Tibial nerve (tissue), 4 donors: ENCODE measurements around the gene ANKMY2.

Experiments used
- EP300 ChIP-seq, 2 donors: sonication (generic); formaldehyde crosslinking; IDR thresholded peaks; one replicate each; pipeline ENCODE4 v1.6.1; 2017; ENCODE audit warnings: antibody characterized with exemption in 2 of 2, mild to moderate bottlenecking in 1 of 2
- POLR2A ChIP-seq, 2 donors: fragments of 450-650 bp; IDR thresholded peaks; one replicate each; pipeline ENCODE4 v1.6.1; 2017; ENCODE audit warnings: antibody characterized with exemption in 2 of 2, mild to moderate bottlenecking in 2 of 2, moderate library complexity in 2 of 2
- TF ChIP-seq, protein P1 (sequence below), 5 experiments: fragments of 200-600 bp in 3 of 5; fragments of 450-650 bp in 2 of 5; sonication (generic) in 3 of 5; IDR thresholded peaks; one replicate each; pipeline ENCODE4 v1.5.1; 2016 to 2019; ENCODE audit warnings: antibody characterized with exemption in 5 of 5, mild to moderate bottlenecking in 3 of 5, moderate library complexity in 2 of 5

DNA sequence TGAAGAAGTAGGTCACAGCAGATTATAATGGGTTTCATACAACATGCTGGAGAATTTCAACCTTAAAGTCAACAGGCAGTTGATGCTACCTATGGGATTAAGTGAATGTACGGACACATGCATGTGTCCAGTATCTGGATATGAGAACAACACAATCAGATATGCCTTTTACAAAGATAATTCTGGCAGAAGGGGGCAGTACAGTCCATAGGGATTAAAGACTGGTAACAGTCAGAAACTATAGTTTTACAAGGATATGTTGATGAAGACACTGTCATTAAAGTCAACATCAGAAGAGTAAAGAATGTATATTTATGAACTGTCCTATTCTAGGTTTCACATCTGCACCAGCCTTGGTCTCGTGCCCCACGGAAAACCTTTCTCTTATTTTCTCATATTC lies 41.5 kb downstream of the ANKMY2 start:
- TF ChIP-seq POLR2A (IDR thresholded peaks at IDR 0.05) = no peak
- TF ChIP-seq, protein P1, sequence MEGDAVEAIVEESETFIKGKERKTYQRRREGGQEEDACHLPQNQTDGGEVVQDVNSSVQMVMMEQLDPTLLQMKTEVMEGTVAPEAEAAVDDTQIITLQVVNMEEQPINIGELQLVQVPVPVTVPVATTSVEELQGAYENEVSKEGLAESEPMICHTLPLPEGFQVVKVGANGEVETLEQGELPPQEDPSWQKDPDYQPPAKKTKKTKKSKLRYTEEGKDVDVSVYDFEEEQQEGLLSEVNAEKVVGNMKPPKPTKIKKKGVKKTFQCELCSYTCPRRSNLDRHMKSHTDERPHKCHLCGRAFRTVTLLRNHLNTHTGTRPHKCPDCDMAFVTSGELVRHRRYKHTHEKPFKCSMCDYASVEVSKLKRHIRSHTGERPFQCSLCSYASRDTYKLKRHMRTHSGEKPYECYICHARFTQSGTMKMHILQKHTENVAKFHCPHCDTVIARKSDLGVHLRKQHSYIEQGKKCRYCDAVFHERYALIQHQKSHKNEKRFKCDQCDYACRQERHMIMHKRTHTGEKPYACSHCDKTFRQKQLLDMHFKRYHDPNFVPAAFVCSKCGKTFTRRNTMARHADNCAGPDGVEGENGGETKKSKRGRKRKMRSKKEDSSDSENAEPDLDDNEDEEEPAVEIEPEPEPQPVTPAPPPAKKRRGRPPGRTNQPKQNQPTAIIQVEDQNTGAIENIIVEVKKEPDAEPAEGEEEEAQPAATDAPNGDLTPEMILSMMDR (IDR thresholded peaks at IDR 0.05) = peak in 3 of 5 experiments; percentile 6 to 30 (median 16)
- no peak for TF ChIP-seq EP300 (IDR thresholded peaks at IDR 0.05)
